Fibroblast of lung (primary cell): ENCODE results near the gene KIF13A. TPM values are rescaled to one million over a fixed set of nuclear protein-coding genes. Genes with fewer than 3 reads are reported as not detected.
"Not testable (repeated sequence)": the region's sequence is repeated elsewhere in the genome, so short reads cannot be mapped to it uniquely, and the experiment has no call there.

Experiments
- DNase-seq, 2 donors: peaks; one replicate each; pipeline versions ENCODE4 v3.0.0 to v3.0.0-alpha.2; 2010; ENCODE audit warnings: low read depth in 2 of 2
- H2AFZ ChIP-seq: 2 replicates; pipeline ENCODE4 v1.5.1; 2012; ENCODE audit warnings: low read length, control low read depth, inconsistent platforms
- H3K27ac ChIP-seq: 2 replicates; pipeline ENCODE4 v1.5.1; 2011; ENCODE audit warnings: low read length, control low read depth; ENCODE audit not compliant: insufficient read depth
- H3K27me3 ChIP-seq: 2 replicates; pipeline ENCODE4 v1.5.1; 2011; ENCODE audit warnings: mild to moderate bottlenecking, low read length; ENCODE audit not compliant: control insufficient read depth, insufficient read depth
- H3K36me3 ChIP-seq: 2 replicates; pipeline ENCODE4 v1.5.1; 2011; ENCODE audit warnings: low read length; ENCODE audit not compliant: control insufficient read depth, insufficient read depth
- H3K4me1 ChIP-seq: 2 replicates; pipeline ENCODE4 v1.5.1; 2011; ENCODE audit warnings: low read length; ENCODE audit not compliant: control insufficient read depth, insufficient read depth; ENCODE audit errors: extremely low read depth
- H3K4me2 ChIP-seq: 2 replicates; pipeline ENCODE4 v1.5.1; 2011; ENCODE audit warnings: low read length, control low read depth; ENCODE audit not compliant: insufficient read depth; ENCODE audit errors: extremely low read depth
- H3K4me3 ChIP-seq, 4 experiments: fragments of 200-600 bp in 1 of 4; sonication (generic) in 1 of 4; replicated peaks in 1 of 4; 2 replicates each; pipeline ENCODE4 v1.5.1; 2011 to 2016; ENCODE audit warnings: low read length in 4 of 4, low read depth in 3 of 4, mild to moderate bottlenecking in 3 of 4, control low read depth in 2 of 4, inconsistent platforms in 1 of 4, mixed read lengths in 1 of 4; ENCODE audit not compliant: insufficient read depth in 1 of 4; ENCODE audit errors: control extremely low read depth in 1 of 4
- H3K79me2 ChIP-seq: 2 replicates; pipeline ENCODE4 v1.5.1; 2012; ENCODE audit warnings: mild to moderate bottlenecking, low read length, inconsistent platforms; ENCODE audit not compliant: control insufficient read depth, insufficient read depth
- H3K9ac ChIP-seq: 2 replicates; pipeline ENCODE4 v1.5.1; 2011; ENCODE audit warnings: mild to moderate bottlenecking, low read length, control low read depth; ENCODE audit not compliant: insufficient read depth
- H3K9me3 ChIP-seq: 2 replicates; pipeline ENCODE4 v1.5.1; 2012; ENCODE audit warnings: low read depth, low read length; ENCODE audit not compliant: control insufficient read depth, insufficient read depth
- H4K20me1 ChIP-seq: 2 replicates; pipeline ENCODE4 v1.5.1; 2011; ENCODE audit warnings: low read length; ENCODE audit not compliant: control insufficient read depth, insufficient read depth; ENCODE audit errors: extremely low read depth
- CTCF ChIP-seq, 2 donors: IDR thresholded peaks in 1 of 2; conservative IDR thresholded peaks in 1 of 2; 1 replicate in 1 of 2; 2 replicates in 1 of 2; pipeline ENCODE4 v1.5.1; 2011 to 2012; ENCODE audit warnings: low read length in 2 of 2, control low read depth in 1 of 2, inconsistent platforms in 1 of 2, low read depth in 1 of 2, mild to moderate bottlenecking in 1 of 2
- EZH2 ChIP-seq: IDR thresholded peaks from 2 replicates; pipeline ENCODE4 v1.5.1; 2012; ENCODE audit warnings: low read length, control low read depth, mild to moderate bottlenecking; ENCODE audit errors: missing control alignments
- polyA plus RNA-seq, 2 donors: library from polyadenylated mRNA; depleted of rRNA in 1 of 2; stranded (reverse) in 1 of 2; unstranded in 1 of 2; fragments of >200 nt; gene quantifications; 2 replicates each; pipeline ENCODE4 v1.2.1, GENCODE V29; 2011 to 2012; ENCODE audit warnings: missing spikeins in 1 of 2
- total RNA-seq: library from RNA; depleted of rRNA; stranded (reverse); fragments of >200 nt; gene quantifications from 2 replicates; pipeline ENCODE4 v1.2.1, GENCODE V29; 2014

The KIF13A gene
- total and polyA plus RNA-seq, 2 donors (not counting 1 experiment from before 2014, with no cell fraction given): 52.3 to 114 TPM

- no peaks in the 10 kb centered on the region for H3K27me3 ChIP-seq
- H3K9me3 ChIP-seq: no peaks in the 10 kb centered on the region
- no peak overlapping the region for H2AFZ ChIP-seq
- DNase-seq: no peak
- no peak overlapping the region for H3K27ac ChIP-seq
- H3K36me3 ChIP-seq: peaks cover 4% of the 10 kb centered on the region
- H3K79me2 ChIP-seq: no peaks in the 10 kb centered on the region
- no peaks in the 10 kb centered on the region for H4K20me1 ChIP-seq
- no peak overlapping the region for H3K4me3 ChIP-seq
- H3K9ac ChIP-seq: no peak overlapping the region
- H3K4me2 ChIP-seq: no peak overlapping the region
- TF ChIP-seq CTCF (conservative IDR thresholded peaks at IDR 0.05 in 1 of 2, IDR thresholded peaks at IDR 0.05 in 1 of 2; ENCODE audit: low read depth in 1 of 2, low read length in 2 of 2) (no peak), EZH2 (no peak)
- no peaks in the 10 kb centered on the region for H3K4me1 ChIP-seq
Observed at GRCh38 chr6:17813542-17813941, 173.9 kb downstream of the KIF13A start.

DNA sequence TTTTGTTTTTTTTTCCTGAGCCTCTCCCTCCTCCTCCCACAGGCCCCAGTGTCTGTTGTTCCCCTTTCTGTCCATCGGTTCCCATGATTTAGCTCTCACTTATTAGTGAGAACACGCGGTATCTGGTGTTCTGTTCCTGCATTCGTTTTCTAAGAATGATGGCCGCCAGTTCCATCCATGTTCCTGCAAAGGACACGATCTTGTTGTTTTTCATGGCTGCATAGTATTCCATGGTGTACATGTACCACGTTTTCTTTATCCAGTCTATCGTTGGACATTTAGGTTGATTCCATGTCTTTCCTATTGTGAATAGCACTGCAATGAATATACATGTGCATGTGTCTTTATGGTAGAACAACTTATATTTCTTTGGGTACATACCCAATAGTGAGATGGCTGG lies 175.1 kb downstream of the KIF13A start:
- Histone ChIP-seq H2AFZ (no peak overlapping the region), H3K79me2 (no peaks in the 10 kb centered on the region), H3K4me2 (no peak overlapping the region), H3K9ac (no peak overlapping the region), H3K27ac (no peak overlapping the region), H3K36me3 (peaks cover 4% of the 10 kb centered on the region), H3K9me3 (no peaks in the 10 kb centered on the region), H3K27me3 (no peaks in the 10 kb centered on the region), H3K4me1 (no peaks in the 10 kb centered on the region), H4K20me1 (no peaks in the 10 kb centered on the region), H3K4me3 (no peak overlapping the region)
- TF ChIP-seq EZH2 (no peak), CTCF (conservative IDR thresholded peaks at IDR 0.05 in 1 of 2, IDR thresholded peaks at IDR 0.05 in 1 of 2; ENCODE audit: low read depth in 1 of 2, low read length in 2 of 2) (no peak)
- DNase-seq: no peak

DNA sequence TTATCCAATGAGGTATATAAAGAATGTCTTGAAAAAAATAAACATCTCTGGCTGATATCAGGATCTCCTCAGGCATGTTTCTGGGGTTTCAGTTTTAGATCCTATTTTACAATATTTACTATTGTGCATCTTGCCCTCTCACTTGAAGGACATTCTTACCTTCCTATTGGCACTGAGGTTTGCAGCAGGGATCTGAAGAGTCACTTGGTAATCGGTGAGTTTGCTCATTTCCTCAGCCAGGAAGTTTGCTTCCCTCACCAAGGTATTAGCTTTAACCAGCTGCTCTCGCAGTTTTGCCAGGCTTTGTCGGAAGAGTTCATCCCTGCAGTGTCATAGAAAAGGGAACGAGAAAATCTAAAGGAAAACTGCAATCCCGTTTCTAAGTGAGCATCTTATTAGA lies 178.8 kb downstream of the KIF13A start:
- Histone ChIP-seq H3K4me2 (no peak overlapping the region), H2AFZ (no peak overlapping the region), H3K4me1 (no peaks in the 10 kb centered on the region), H3K27ac (no peak overlapping the region), H3K79me2 (no peaks in the 10 kb centered on the region), H3K27me3 (no peaks in the 10 kb centered on the region), H3K36me3 (peaks cover 3% of the 10 kb centered on the region), H4K20me1 (no peaks in the 10 kb centered on the region), H3K9me3 (no peaks in the 10 kb centered on the region), H3K4me3 (no peak overlapping the region), H3K9ac (no peak overlapping the region)
- DNase-seq: no peak
- no peak for TF ChIP-seq CTCF (conservative IDR thresholded peaks at IDR 0.05 in 1 of 2, IDR thresholded peaks at IDR 0.05 in 1 of 2; ENCODE audit: low read depth in 1 of 2, low read length in 2 of 2)
- no peak for TF ChIP-seq EZH2

DNA sequence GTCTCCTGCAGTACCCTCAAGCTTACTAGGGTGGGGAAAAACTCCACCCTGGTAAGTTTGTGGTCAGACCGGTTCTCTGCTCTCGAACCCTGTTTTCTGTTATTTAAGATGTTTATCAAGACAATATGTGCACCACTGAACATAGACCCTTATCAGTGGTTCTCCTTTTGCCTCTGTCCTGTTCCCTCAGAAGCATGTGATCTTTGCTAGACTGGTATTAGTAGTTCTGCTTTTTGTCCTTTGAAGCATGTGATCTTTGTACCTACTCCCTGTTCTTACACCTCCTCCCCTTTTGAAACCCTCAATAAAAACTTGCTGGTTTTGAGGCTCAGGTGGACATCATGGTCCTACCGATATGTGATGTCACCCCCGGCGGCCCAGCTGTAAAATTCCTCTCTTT lies 180.0 kb downstream of the KIF13A start:
- H3K9ac ChIP-seq, H3K4me3 ChIP-seq, H4K20me1 ChIP-seq, H3K9me3 ChIP-seq, H3K27me3 ChIP-seq, H3K27ac ChIP-seq, H2AFZ ChIP-seq, H3K79me2 ChIP-seq, H3K4me2 ChIP-seq, H3K4me1 ChIP-seq, DNase-seq, H3K36me3 ChIP-seq: not testable (repeated sequence)
